GM18867 (cell line): ENCODE results near the gene CABLES1.
"Not testable (repeated sequence)": the region's sequence is repeated elsewhere in the genome, so short reads cannot be mapped to it uniquely, and the experiment has no call there.

Experiments
- ATAC-seq: cut with Tn5 transposase; IDR thresholded peaks from one replicate; pipeline ENCODE4 v1.9.1; 2021; ENCODE audit warnings: mild to moderate bottlenecking, moderate library complexity; ENCODE audit not compliant: unreplicated experiment

The CABLES1 gene, protein sequence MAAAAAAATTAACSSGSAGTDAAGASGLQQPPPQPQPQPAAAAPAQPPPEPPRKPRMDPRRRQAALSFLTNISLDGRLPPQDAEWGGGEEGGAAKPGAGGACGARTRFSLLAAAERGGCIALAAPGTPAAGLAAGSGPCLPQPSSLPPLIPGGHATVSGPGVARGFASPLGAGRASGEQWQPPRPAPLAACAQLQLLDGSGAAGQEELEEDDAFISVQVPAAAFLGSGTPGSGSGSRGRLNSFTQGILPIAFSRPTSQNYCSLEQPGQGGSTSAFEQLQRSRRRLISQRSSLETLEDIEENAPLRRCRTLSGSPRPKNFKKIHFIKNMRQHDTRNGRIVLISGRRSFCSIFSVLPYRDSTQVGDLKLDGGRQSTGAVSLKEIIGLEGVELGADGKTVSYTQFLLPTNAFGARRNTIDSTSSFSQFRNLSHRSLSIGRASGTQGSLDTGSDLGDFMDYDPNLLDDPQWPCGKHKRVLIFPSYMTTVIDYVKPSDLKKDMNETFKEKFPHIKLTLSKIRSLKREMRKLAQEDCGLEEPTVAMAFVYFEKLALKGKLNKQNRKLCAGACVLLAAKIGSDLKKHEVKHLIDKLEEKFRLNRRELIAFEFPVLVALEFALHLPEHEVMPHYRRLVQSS

DNA sequence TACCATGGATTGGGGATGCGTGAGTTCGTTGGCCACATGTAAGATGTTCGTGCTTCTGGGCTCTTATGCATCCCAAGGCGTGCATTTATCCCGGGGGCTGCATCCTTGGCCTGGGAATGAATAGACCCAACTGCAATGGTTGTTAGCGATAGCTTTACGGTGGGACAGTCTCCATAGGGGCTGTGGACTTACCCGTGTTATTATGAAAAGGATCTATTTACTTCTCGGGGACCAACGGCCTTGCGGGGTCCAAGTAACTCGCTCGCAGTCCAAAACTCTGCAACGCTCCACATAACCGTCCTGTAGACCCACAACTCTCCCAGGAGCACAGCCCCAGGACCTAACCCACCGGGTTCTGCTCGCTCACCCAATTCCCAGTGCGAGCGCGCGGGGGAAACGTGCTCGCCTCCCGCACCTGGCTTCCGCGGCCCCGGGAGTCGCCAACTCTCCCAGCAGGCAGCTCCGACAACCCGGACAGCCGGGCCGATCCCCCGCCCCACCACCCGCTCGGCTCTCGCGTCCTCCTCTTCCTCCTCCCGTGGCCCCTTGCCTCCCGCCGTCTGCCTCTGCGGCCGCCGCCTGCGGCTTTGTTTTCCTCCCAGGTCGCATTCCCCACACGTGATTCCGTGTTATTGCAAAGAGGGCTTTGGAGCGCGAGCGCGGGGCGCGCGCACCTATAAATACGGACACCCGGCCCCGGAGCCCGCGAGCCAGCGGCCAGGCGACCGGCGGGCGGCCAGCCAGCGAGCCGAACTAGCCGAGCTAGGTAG lies at the start of gene CABLES1:
TSS of gene CABLES1 (plus strand) at position 706 of the 770 bp plus-strand sequence. CDS start 278 bp downstream, outside the sequence.
- peak; percentile 12 for ATAC-seq

- ATAC-seq: no peak
Measured at GRCh38 chr18:23087352-23087751, 47.9 kb upstream of the CABLES1 start.

- no peak for ATAC-seq
Measured at GRCh38 chr18:23088310-23088709, 47.0 kb upstream of the CABLES1 start.

DNA sequence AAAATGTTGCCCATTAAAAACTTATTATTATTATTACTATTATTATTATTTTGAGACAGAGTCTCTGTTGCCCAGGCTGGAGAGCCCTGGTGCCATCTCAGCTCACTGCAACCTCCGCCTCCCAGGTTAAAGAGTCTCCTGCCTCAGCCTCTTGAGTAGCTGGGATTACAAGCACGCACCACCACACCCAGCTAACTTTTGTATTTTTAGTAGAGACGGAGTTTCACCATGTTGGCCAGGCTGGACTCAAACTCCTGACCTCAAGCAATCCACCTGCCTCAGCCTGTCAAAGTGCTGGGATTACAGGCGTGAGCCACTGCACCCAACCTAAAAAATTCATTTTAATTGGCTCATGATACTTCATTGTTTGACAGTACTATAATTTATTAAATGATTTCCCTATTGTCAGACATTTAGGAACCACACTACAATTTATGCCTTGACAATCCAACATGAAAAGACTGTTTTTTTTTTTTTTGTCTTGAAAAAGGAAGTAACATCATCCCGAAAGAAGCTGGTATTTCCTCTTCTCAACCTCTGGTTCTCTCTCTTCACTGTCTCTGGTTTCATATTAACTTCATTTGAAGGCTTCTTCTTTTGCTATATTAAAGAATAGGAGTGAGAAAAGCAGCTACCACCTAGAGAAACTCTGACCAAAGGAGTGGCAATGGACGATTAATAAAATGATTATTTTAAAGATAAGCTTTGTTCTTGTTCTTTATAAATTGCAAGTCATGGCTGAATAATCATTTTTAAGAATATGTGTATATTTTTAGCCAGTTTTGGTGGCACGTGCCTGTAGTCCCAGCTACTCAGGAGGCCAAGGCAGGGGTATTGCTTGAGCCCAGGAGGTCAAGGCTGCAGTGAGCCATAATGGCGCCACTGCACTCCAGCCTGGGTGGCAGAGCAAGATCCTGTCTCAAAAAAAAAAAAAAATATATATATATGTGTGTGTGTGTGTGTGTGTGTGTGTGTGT lies 44.0 kb upstream of the CABLES1 start:
- peak; percentile 73 for ATAC-seq

DNA sequence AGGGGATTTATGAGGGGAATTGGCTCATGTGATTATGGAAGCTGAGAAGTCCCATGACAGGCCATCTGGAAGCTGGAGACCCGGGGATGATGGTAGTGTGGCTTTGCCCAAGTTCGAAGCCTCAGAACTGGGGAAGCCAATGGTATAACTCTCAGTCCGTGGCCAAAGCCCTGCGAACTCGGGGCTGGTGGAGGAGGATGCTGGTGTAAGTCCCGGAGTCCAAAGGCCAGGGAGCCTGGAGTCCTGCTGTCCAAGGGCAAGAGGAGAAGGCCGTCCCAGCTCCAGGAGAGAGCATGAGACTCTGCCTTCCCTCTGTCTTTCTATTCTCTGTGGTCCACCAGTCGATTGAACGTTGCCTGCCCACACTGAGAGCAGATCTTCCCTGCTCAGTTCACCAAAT lies 43.2 kb upstream of the CABLES1 start:
- no peak for ATAC-seq

DNA sequence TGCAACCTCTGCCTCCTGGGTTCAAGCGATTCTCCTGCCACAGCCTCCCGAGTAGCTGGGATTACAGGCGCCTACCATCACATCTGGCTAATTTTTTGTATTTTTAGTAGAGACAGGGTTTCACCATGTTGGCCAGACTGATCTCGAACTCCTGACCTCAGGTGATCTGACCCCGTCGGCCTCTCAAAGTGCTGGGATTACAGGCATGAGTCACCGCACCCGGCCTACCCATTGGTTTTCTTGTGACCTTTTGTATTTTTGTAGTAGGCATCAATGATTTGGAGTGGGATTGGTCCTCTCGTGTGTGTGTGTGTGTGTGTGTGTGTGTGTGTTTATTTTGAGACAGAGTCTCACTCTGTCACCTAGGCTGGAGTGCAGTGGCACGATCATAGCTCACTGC lies 42.2 kb upstream of the CABLES1 start:
- not testable (repeated sequence) for ATAC-seq

DNA sequence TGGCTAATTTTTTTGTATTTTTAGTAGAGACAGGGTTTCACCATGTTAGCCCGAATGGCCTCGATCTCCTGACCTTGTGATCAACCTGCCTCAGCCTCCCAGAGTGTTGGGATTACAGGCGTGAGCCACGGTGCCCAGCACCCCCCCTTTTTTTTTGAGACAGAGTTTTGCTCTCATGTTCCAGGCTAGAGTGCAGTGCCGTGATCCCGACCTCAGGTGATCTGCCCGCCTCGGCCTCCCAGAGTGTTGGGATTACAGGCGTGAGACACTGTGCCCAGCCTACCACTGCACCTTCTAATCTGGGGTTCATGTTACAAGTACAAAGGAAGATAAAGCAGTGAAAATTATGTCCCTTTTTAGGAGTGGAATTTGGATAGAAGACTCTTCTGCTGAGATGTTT lies 41.5 kb upstream of the CABLES1 start:
- ATAC-seq: no peak

- ATAC-seq: no peak
Measured at GRCh38 chr18:23094411-23095190, 40.7 kb upstream of the CABLES1 start.

DNA sequence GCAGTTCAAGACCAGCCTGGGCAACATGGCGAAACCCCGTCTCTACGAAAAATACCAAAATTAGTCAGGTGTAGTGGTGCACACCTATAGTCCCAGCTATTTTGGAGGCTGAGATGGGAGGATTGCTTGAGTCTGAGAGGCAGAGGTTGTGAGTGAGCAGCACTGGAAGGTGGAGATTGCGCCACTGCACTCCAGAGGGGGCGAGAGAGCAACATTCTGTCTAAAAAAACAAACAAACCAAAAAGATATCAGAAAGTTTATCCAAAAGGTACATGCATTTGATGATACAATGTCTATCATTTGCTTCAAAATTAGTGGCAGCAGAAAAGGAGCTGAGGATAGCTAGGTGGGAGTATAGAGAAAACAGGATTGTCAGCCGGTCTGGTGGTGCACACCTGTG lies 39.8 kb upstream of the CABLES1 start:
- no peak for ATAC-seq

- not testable (repeated sequence) for ATAC-seq
Measured at GRCh38 chr18:23097016-23097415, 38.3 kb upstream of the CABLES1 start.

- no peak for ATAC-seq
Measured at GRCh38 chr18:23099621-23100020, 35.7 kb upstream of the CABLES1 start.

- ATAC-seq: no peak
Measured at GRCh38 chr18:23101861-23102432, 33.3 kb upstream of the CABLES1 start.

GRCh38 chr18:23102493-23103261 lies 32.6 kb upstream of the CABLES1 start:
- ATAC-seq: no peak

GRCh38 chr18:23103449-23103848 lies 31.8 kb upstream of the CABLES1 start:
- ATAC-seq: no peak

DNA sequence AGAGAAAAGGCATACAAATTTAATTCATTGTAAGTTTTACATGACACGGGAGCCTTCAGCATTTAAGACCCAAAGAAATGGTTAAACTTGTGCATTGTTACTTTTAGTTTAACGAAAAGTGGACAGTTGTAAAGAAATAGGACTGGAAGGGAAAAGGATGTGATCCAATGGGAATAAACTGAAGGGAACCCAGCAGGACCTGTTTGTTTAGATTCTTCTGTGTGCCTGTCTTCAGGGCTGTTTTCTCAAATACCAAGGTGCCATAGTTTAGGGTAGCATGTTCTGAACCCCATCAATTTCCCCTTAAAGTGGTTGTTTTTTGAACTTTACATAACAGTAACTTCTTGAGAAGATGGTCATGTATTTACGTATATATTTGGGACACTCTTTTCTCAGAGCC lies 30.3 kb upstream of the CABLES1 start:
- no peak for ATAC-seq

- ATAC-seq: no peak
Measured at GRCh38 chr18:23105581-23106219, 29.6 kb upstream of the CABLES1 start.

- ATAC-seq: no peak
Measured at GRCh38 chr18:23106575-23106974, 28.7 kb upstream of the CABLES1 start.

DNA sequence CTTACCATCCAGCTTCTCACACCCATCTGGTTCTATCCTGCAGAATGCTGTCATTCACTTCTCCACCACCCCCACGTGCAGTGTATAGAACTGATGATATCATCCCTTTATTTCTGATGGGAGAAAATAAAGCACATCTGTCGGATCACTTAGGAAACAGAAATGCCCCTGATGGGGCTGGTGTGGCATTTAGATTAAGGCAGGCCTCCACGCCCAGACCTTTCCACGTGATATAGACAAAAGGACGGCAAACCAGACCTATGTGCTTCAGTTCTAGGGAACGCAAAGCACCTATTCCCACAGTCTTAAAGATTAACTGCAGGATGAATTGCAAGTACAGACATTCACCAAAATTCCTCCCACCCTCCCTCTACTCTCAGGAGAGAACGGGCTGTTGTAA lies 27.6 kb upstream of the CABLES1 start:
- ATAC-seq: no peak
